Myocyte (in vitro differentiated cells): ENCODE data around the gene RAD51B. TPM values are rescaled to one million over a fixed set of nuclear protein-coding genes. Genes with fewer than 3 reads are reported as not detected.

Experiments
- DNase-seq: peaks from one replicate; pipeline ENCODE4 v3.0.0-alpha.2; 2012; ENCODE audit warnings: low read depth
- total RNA-seq: library from RNA; depleted of rRNA; stranded (reverse); fragments of >200 nt; gene quantifications from 2 replicates; pipeline ENCODE4 v1.2.3, GENCODE V29; 2014

The RAD51B gene
- total RNA-seq, 1 donor from 2014 or later: 70.0 TPM

DNA sequence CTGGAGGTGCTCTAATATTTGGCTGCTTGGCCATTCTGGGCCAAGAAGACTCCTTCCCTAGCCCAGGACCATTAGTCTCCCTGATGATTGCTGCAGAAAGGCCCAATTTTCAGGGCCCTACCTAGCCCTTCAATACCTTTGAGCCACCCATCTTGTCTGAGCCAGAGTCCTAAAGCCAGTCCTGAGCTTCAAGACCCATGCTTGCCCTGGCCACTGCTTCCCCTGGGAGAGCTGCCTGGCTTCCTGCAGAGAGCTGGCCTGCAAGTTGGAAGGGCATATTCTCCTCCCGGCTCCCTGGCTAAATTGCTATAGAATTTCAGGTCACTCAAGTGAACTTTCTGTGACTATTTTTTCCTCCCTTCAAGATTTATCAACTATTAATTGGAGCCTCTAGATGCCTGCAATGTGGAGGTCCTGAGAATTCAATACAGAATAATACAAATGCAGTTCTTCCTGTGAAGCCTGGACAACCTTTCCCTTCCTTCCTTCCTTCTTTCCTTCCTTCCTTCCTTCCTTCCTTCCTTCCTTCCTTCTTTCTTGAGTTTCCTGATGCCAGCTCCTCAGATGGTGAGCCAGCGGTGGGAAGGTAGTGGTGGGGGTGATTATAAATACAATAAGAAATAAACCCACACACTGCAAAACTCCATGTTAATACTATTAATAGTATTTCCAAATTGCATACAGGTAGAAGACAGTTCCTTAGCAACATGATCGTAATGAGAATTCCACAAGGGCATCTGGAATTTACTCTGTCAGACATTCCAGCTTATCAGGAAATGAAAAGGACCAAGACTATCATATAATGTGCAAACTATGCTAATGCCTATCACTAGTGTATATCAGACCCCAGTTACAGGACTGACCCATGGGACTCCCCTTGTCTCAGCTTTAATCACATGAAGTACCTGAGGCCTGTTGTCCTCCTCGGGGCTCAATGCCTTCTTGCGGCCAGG, 865.2 kb downstream of the RAD51B start:
- no peak for DNase-seq

DNA sequence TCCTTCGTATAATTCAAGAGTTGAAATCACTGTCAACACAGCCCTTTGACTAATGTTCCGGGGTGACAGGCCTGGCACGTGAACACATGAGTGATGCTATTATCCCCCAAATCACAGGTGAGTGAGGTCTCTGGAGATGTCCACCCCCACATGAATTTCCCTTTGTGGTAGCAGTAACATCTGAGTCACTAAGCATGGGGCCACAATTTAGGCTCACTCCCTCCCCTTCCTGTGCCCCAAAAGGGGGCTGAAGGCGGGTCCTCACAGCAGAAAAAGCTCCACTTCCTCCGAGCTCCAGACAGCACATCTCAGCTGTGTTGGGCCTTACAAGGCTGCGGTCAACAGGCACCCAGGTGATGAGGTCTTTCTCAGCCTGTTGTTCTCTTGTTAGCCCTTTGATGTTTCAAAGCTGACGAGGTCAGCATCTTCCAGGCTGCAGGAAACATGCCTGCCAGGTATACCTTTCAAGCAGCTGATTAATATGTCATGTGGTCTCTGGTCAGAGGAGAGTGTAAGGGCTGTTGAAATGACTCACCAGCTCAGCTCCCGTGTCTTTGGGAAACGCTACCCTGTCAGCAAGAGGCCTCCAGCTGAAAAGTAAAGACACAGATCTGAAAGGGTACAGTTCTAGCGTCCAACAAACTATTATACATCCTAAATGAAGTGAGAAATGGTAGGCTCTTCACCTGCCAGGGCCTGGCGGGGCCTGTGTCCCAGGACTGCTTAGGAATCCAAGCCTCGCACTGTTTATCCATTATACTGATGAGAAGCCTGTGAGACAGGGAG, 866.0 kb downstream of the RAD51B start:
- DNase-seq: peak; percentile 66

DNA sequence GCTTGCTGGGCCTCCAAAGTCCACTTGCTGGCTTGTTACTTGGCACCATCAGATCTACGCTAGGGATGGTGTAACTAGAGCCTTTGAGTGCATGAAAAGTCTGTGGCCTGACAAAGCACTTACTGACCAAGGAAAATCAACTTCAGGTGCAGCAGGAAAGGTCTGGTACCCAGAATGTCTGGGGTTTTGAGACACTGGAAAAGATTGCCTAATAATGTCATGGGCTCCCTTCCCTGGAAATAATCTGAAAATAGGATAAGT, 866.6 kb downstream of the RAD51B start:
- no peak for DNase-seq

DNA sequence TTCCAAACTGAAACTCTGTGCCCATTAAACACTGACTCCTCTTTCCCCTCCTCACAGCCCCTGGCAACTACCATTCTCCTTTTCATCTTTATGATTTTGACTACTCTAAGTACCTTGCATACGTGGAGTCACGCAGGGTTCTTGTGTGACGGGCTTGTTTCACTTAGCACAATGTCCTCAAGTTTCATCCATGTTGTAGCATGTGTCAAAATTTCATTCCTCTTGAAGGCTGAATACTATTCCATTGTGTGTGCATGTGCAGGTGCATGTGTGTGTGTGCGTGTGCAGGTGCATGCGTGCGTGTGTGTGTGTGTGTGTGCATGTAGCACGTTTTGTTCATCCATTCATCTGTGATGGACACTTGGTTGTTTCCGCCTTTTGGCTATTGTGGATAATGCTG, 867.1 kb downstream of the RAD51B start:
- DNase-seq: no peak

DNA sequence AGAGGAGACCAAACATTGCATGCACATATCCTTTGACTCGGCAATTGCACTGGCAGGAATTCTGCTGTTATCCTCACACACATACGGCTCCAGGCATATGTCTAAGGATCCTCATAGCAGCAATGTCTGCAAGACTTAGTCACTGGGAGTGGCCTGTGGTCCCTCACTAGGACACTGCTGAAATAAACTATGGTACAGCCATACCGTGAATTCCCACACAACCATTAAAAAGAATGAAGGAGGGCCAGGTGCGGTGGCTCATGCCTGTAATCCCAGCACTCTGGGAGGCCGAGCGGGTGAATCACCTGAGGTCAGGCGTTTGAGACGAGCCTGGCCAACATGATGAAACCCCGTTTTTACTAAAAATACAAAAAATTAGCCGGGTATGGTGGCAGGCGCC, 868.2 kb downstream of the RAD51B start:
- peak; percentile 83 for DNase-seq

DNA sequence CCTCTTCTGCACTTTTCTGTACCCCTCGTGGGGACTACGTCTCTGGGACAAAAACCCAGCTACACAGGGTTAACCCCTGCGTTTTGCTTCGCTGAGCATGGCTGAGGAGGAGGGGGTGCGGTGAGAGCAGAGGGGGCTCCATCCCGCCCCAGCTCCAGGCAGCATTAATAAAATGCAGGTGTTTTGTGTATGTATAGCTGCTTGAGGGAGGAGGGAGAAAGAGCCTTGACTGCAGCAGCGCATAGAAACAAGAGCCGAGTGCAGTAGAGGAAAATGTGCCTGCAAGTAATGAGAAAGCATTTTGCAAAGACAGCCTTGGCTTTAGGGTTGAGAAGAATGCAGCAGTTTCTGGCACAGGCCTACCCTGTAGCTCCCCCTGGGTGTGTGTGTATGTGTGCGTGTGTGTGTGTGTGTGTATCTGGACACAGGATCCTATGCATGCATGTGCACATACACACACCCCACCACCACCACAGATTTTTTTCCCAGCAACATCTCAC, 869.3 kb downstream of the RAD51B start:
- peak; percentile 45 for DNase-seq

DNA sequence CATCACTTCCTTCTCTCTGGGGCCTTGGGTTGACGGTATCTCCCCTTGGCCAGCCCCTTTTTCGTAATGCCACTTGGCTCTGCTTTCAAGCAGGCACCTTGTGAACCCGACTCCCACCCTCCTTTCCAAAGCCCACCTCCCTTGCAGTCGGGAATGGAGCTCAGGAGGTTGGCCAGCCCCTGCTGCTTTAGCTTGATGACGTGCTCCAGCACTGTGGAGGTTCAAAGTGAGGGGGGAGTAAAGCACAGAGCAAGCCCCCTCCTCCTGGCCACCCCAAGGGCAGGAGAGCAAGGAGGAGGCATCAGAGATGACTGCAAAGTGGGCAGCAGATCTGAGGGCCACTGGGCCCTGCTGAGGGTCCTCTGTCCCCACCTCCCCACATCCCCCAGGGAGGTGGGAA, 869.9 kb downstream of the RAD51B start:
- no peak for DNase-seq

DNA sequence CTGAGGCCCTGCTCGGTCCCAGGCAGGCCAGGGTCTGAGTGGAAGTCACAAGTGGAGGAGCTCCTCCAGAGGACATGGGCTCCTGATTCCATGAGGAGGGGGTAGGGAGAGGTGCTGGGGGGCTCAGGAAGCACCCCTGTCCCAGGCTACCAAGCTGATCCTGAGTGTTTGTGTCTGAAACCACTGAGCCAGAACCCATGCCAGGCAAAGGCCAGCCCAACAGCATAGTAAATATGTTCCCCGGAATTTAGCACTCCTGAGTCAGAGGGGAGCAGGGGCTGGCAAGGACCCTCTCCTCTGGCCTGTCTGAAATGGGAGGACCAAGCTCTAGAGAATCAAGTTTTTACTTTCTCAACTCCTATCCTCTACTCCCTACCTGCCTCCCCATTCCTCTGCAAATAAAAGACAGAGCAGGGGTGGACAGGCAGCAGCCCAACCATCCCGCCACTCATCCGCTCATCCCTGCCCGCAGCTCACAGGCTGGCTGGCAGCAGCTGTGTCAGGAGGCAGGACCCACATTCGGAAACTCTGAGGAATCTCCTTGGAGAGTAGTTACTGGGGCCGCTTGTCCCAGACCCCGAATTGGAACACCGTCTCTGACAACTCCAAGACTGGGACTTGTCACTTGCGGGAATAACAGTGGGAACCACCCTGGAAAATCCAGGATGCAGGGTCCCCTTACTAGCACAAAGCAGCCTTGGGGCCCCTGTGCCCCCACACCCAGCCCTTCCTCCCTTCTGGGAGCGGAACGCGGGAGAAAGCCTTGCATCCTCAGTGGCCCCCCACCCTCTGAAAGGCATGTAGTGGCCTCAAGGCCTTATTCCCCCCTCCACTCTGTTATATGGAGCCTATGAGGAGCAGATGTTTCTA, 870.7 kb downstream of the RAD51B start:
- peak; percentile 48 for DNase-seq

DNA sequence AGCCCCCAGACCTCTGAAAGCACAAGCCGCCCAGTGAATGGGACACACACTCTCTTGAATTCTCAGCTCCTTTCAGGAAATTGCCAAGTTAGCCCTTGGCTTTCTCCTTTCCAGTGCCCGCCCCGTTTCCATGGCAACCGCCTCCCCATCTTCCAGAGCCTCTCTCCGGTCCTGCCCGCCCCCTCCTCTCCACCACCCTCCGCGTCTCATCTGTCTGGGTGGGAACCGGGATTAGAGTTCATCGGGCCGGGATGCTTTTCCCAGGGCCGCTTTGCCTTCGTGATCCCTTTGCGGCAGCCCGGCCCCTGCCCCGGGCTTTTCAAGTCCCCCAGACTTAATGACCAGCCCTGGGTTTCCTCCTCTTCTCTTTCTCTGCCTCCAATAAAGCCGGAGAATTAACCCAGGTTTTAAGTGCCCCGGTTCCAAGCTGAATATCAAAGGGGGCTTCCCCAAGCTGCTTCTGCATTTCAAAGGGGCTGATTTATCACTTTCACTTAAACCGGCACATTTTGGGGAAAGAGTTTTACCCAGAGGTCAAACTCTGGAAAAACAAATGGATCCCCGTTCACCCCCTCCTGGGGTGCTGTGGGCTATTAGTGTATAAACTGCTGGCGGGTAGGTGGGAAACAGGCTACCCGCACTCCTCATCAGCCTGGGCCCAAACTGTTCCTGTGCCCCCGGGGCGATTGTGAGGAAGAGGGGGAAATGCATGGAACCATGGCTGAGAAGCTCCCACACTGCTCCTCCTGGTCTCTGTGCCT, 871.6 kb downstream of the RAD51B start:
- no peak for DNase-seq

DNA sequence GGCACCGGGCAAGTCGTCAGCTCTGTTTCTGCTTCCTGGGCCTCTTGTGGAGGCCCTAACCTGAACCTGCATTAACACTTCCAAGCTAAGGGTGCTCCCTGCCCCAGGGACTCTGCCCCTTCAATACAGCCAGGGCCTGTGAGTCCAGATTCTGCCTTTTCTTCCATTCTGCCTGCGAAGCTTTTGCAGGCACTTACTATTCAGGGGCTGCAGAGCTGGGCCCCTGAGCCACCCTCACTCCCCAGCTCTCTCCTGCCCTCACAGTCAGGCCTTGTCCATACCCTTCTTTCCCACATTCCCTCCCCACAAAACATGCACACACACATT, 872.2 kb downstream of the RAD51B start:
- no peak for DNase-seq

DNA sequence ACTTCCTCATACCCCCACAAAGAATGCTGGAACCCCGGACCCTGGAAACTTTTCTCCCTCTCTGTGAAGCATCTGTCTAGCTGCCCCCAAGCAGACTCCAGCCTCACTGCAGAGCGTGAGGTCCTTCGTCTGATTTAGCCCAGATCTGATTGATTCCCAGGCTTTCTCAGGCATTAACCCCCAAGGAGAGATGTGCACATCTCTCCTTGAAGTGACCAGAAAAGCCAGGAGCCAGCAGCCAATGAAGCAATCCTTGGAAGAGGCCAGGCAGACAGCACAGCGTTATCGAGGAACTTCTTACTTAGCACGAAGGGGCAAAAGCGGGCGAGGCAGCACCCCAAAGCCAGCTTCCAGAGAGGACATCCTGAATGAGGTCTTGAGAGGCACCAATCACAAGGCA, 872.6 kb downstream of the RAD51B start:
- no peak for DNase-seq

DNA sequence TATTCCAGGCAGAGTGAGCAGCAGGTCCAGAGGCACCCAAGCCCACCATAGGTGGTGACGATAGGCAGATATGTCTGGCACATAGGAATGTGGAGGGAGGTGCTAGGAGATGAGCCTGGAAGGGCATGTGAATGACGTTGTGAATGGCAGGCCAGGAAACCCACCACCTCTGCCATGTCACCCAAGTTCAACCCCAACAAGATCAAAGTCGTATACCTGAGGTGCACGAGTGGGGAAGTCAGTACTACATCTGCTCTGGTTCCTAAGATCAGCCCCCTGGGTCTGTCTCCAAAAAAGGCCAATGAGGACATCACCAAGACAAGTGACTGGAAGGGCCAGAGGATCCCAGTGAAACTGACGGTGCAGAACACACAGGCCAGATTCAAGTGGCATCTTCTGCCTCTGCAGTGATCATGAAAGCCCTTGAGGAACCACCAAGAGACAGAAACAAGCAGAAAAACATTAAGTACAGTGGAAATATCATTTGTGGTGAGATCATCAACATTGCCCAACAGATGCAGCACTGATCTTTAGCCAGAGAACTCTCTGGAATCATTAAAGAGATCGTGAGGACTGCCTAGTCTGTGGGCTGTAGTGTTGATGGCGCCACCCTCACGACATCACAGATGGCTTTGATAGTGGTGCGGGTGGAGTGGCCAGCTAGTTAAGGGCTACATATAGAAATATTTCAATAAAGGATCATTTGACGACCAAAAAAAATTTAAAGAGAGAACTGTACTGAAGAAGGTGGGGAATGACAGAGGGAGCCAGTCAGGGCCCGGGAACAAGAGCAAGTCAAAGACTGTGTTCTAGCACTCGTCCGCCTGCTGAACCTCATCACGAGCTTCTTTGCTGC, 873.6 kb downstream of the RAD51B start:
- peak; percentile 62 for DNase-seq

DNA sequence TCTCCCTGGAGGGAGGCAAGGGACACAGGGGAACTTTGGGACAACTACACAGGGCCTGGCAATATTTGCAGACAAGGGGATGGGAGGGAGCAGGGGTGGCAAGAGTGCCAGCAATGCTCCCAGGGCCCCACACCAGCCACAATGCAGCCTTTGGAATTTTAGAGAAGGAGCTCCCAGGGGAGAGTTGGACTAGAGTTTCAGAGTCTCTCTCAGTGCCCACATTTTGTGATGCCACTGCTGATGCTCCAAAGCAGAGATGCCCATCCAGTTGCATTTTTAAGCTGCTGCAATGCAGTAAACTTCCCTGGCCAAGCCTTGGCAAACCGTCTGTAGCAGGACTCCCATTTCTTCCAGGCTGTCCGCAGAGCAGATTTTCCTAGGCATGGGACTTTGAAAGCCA, 874.3 kb downstream of the RAD51B start:
- DNase-seq: peak; percentile 87

DNA sequence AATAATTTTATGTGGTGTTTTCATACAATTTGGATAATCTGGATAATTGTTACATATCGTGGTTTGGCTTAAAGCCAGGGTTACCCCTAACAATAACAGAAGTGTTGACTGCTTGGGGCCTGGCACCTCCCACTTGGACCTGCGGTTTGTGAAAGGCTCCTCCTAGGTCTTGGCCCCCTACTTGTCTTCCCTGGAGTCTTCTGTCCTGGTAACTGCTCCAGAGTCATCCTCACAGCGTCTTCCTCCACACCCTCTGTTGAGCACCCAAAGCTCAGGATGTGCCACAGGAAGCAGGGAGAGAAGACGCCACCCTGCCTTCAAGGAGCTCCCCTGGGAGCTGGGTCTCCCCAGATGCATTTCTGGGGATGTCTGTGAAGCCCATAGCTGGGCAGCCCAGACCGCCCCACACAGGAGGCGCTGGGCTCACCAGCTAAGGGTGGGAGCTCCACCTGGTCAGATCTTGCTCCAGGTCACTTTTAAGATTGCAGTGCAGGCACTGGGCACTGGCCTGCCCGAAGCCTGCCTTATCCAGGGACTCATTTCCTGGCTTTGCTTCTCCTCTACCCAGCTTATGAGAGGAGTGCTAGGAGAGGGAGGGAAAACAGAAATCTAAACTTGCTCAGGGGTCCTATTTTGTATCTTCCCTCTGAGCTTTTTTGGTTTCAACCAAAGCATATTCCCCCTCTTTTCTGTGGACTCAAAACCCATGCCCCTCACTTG, 875.1 kb downstream of the RAD51B start:
- peak; percentile 90 for DNase-seq

DNA sequence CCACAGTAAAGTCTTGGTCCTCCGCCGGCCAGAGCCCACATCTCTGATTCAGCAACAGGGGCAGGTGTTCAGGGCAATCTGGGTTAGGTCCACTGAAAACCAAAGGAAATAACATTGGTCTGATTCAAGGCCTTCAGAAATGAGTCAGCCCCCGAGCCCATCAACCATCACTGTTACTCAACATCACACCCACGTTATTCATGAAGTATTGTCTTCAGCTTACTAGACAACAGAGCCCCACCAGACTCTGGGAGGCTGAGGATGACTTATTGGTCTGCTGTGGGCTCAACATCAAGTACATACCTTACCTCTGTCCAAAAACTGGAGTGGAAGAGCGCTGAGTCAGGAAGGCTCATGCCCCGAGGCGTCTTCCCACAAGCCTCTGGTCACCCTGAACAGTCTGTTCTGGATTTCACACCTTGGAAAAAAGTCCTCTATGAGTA, 875.8 kb downstream of the RAD51B start:
- DNase-seq: peak; percentile 98

DNA sequence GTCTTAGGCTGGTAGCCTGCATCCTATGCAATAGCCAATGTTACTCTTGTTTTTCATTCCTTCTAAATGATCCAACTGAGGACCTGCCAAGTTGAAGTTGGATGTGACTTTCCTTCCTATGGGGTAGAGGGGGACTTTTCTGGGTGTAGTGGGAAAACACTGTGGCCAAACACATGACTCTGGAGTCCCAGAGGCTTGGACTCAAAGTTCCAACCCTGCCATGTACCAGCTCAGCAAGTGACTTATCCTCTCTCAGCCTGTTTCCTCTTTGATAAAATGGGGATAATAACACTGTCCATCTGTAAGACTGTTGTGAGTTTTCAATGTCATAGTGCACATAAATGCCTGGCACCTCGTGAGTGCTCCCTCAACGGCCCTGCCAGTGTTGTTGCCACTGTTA, 876.3 kb downstream of the RAD51B start:
- DNase-seq: peak; percentile 36

DNA sequence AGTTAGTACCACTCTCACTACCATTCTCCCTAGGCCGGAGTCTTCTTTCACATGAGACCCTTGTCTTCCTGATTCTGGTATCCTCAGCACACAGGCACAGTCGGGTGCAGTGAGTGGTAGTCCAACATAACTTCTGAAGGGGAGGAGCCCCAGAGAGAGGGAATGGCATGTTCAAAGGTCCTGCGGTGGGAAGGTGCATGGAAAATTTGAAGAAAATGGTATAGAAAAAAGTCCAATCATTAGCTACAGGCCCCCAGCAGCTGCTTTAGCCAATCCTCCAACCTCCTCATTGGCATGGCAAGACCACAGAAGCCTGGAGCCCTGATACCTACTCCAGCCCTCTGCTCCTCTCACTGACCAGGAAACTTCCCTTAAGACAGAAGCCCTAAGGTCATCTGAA, 876.7 kb downstream of the RAD51B start:
- no peak for DNase-seq

DNA sequence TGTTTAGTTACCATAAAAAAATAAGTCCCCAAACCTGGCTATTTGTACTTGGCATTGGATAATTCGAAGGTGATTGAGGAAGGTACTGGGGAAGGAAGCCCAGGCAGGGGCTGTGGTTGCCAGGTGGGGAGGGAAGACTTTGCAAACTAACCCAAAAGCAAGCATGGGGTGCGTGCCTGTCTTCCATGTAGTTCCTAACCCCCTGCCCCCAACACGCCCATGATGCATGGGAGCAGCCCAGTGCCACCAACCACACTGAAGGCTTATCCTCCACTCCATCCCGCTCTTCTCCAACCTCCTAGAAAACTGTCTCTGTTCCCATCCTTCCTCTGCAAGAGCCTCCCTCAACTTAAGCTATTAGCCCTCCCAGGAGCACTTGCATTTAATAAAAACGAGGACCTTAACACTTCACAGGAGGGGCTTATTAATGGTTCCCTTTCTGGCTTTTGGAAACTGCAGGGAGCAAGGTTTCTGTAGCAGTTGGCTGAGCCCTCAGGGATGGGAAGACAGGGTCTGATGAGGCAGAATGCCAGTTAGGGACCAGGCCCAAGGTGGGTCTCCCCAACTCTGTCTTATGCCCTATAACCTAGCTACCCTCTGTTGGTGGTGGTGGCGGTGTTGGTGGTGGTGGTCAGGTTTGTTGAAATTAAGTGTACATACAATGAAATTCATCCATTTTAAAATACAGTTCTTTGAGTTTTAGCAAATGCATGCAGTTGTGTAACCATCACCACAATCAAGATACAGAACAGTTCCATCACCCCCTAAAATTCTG, 877.3 kb downstream of the RAD51B start:
- DNase-seq: no peak
